ENCODE results near the gene FOXQ1. TPM values are rescaled to one million over a fixed set of nuclear protein-coding genes. Genes with fewer than 3 reads are reported as not detected.

FOXQ1 gene
- total RNA-seq, 1 donor from 2014 or later: 0.39 TPM

GRCh38 chr6:1312203-1312472 lies 240 bp downstream of the FOXQ1 start:
- H3K36me3 ChIP-seq (ENCODE audit: insufficient read depth, low read length): no peaks in the 10 kb centered on the region
- no peaks in the 10 kb centered on the region for H3K9me3 ChIP-seq (ENCODE audit: insufficient read depth, low read depth, low read length)
- peaks cover 70% of the 10 kb centered on the region for H3K27me3 Mint-ChIP-seq (ENCODE audit: low read depth, unreplicated experiment)
- no peak overlapping the region for H3K27ac ChIP-seq (ENCODE audit: low read depth, low read length)
- peak overlapping the region; percentile 70 for H3K4me3 Mint-ChIP-seq (ENCODE audit: unreplicated experiment)
- peak overlapping the region; percentile 82 for H3K4me2 ChIP-seq (ENCODE audit: low read length)
- no peaks in the 10 kb centered on the region for H4K20me1 ChIP-seq (ENCODE audit: insufficient read depth, low read length)
- no peak for FAIRE-seq
- H3K36me3 Mint-ChIP-seq (ENCODE audit: low read depth, unreplicated experiment): no peaks in the 10 kb centered on the region
- H3K9ac ChIP-seq (ENCODE audit: low read length): no peak overlapping the region
- H3K27me3 ChIP-seq (ENCODE audit: insufficient read depth, low read length): peaks cover 68% of the 10 kb centered on the region
- peaks cover 17% of the 10 kb centered on the region for H3K4me1 ChIP-seq (ENCODE audit: insufficient read depth, low read length)
- no peak for DNase-seq (ENCODE audit: low read depth)
- H3K4me1 Mint-ChIP-seq (ENCODE audit: low read depth, unreplicated experiment): peaks cover 5% of the 10 kb centered on the region
- no peaks in the 10 kb centered on the region for H3K79me2 ChIP-seq (ENCODE audit: insufficient read depth, low read length)
- H2AFZ ChIP-seq (ENCODE audit: low read depth, low read length): peak overlapping the region; percentile 52
- H3K27ac Mint-ChIP-seq (ENCODE audit: unreplicated experiment): peak overlapping the region; percentile 81
- TF ChIP-seq EZH2 (IDR thresholded peaks at IDR 0.05; ENCODE audit: insufficient read depth, low read length): no peak
- TF ChIP-seq CTCF (IDR thresholded peaks at IDR 0.05; ENCODE audit: insufficient read depth, low read depth, low read length): no peak
- H3K9me3 Mint-ChIP-seq (ENCODE audit: unreplicated experiment): peaks cover 5% of the 10 kb centered on the region
- H3K4me3 ChIP-seq (ENCODE audit: insufficient read depth, low read depth, low read length): peak overlapping the region; percentile 46

DNA sequence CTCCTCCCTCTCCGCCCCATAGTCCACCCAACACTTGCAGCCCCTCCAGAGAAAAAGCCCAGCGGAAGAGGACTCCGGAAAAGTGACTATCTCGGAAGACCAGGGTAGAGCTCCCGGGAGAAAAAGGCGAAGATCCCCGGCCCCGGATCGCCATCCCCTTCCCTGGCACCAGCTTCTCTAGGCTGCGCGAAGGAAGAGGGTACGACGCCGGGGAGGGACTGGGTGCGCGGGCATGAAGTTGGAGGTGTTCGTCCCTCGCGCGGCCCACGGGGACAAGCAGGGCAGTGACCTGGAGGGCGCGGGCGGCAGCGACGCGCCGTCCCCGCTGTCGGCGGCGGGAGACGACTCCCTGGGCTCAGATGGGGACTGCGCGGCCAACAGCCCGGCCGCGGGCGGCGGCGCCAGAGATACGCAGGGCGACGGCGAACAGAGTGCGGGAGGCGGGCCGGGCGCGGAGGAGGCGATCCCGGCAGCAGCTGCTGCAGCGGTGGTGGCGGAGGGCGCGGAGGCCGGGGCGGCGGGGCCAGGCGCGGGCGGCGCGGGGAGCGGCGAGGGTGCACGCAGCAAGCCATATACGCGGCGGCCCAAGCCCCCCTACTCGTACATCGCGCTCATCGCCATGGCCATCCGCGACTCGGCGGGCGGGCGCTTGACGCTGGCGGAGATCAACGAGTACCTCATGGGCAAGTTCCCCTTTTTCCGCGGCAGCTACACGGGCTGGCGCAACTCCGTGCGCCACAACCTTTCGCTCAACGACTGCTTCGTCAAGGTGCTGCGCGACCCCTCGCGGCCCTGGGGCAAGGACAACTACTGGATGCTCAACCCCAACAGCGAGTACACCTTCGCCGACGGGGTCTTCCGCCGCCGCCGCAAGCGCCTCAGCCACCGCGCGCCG lies 822 bp downstream of the FOXQ1 start:
- H3K27me3 Mint-ChIP-seq (ENCODE audit: low read depth, unreplicated experiment): peaks cover 65% of the 10 kb centered on the region
- peak overlapping the region; percentile 82 for H3K4me2 ChIP-seq (ENCODE audit: low read length)
- H3K36me3 ChIP-seq (ENCODE audit: insufficient read depth, low read length): no peaks in the 10 kb centered on the region
- no peak for DNase-seq (ENCODE audit: low read depth)
- peak overlapping the region; percentile 70 for H3K4me3 Mint-ChIP-seq (ENCODE audit: unreplicated experiment)
- H4K20me1 ChIP-seq (ENCODE audit: insufficient read depth, low read length): no peaks in the 10 kb centered on the region
- peak overlapping the region; percentile 34 for H2AFZ ChIP-seq (ENCODE audit: low read depth, low read length)
- H3K27me3 ChIP-seq (ENCODE audit: insufficient read depth, low read length): peaks cover 63% of the 10 kb centered on the region
- no peaks in the 10 kb centered on the region for H3K36me3 Mint-ChIP-seq (ENCODE audit: low read depth, unreplicated experiment)
- no peak overlapping the region for H3K9ac ChIP-seq (ENCODE audit: low read length)
- peaks cover 17% of the 10 kb centered on the region for H3K4me1 ChIP-seq (ENCODE audit: insufficient read depth, low read length)
- TF ChIP-seq EZH2 (IDR thresholded peaks at IDR 0.05; ENCODE audit: insufficient read depth, low read length) (peak; percentile 90), CTCF (IDR thresholded peaks at IDR 0.05; ENCODE audit: insufficient read depth, low read depth, low read length) (no peak)
- no peaks in the 10 kb centered on the region for H3K79me2 ChIP-seq (ENCODE audit: insufficient read depth, low read length)
- peaks cover 5% of the 10 kb centered on the region for H3K4me1 Mint-ChIP-seq (ENCODE audit: low read depth, unreplicated experiment)
- no peaks in the 10 kb centered on the region for H3K9me3 ChIP-seq (ENCODE audit: insufficient read depth, low read depth, low read length)
- H3K27ac ChIP-seq (ENCODE audit: low read depth, low read length): no peak overlapping the region
- no peak for FAIRE-seq
- peaks cover 5% of the 10 kb centered on the region for H3K9me3 Mint-ChIP-seq (ENCODE audit: unreplicated experiment)
- peak overlapping the region; percentile 46 for H3K4me3 ChIP-seq (ENCODE audit: insufficient read depth, low read depth, low read length)
- peak overlapping the region; percentile 81 for H3K27ac Mint-ChIP-seq (ENCODE audit: unreplicated experiment)

DNA sequence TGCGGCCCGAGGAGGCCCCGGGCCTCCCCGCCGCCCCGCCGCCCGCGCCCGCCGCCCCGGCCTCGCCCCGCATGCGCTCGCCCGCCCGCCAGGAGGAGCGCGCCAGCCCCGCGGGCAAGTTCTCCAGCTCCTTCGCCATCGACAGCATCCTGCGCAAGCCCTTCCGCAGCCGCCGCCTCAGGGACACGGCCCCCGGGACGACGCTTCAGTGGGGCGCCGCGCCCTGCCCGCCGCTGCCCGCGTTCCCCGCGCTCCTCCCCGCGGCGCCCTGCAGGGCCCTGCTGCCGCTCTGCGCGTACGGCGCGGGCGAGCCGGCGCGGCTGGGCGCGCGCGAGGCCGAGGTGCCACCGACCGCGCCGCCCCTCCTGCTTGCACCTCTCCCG lies 1.5 kb downstream of the FOXQ1 start:
- H4K20me1 ChIP-seq (ENCODE audit: insufficient read depth, low read length): no peaks in the 10 kb centered on the region
- H3K27ac ChIP-seq (ENCODE audit: low read depth, low read length): no peak overlapping the region
- H3K4me1 ChIP-seq (ENCODE audit: insufficient read depth, low read length): peaks cover 17% of the 10 kb centered on the region
- H3K36me3 ChIP-seq (ENCODE audit: insufficient read depth, low read length): no peaks in the 10 kb centered on the region
- H3K9ac ChIP-seq (ENCODE audit: low read length): no peak overlapping the region
- peaks cover 59% of the 10 kb centered on the region for H3K27me3 ChIP-seq (ENCODE audit: insufficient read depth, low read length)
- H3K4me3 Mint-ChIP-seq (ENCODE audit: unreplicated experiment): no peak overlapping the region
- TF ChIP-seq EZH2 (IDR thresholded peaks at IDR 0.05; ENCODE audit: insufficient read depth, low read length) (no peak), CTCF (IDR thresholded peaks at IDR 0.05; ENCODE audit: insufficient read depth, low read depth, low read length) (no peak)
- no peaks in the 10 kb centered on the region for H3K36me3 Mint-ChIP-seq (ENCODE audit: low read depth, unreplicated experiment)
- peaks cover 64% of the 10 kb centered on the region for H3K27me3 Mint-ChIP-seq (ENCODE audit: low read depth, unreplicated experiment)
- FAIRE-seq (no peak), DNase-seq (ENCODE audit: low read depth) (no peak)
- peaks cover 10% of the 10 kb centered on the region for H3K9me3 Mint-ChIP-seq (ENCODE audit: unreplicated experiment)
- H3K27ac Mint-ChIP-seq (ENCODE audit: unreplicated experiment): no peak overlapping the region
- no peak overlapping the region for H3K4me3 ChIP-seq (ENCODE audit: insufficient read depth, low read depth, low read length)
- no peak overlapping the region for H3K4me2 ChIP-seq (ENCODE audit: low read length)
- no peaks in the 10 kb centered on the region for H3K9me3 ChIP-seq (ENCODE audit: insufficient read depth, low read depth, low read length)
- no peaks in the 10 kb centered on the region for H3K79me2 ChIP-seq (ENCODE audit: insufficient read depth, low read length)
- H2AFZ ChIP-seq (ENCODE audit: low read depth, low read length): no peak overlapping the region
- H3K4me1 Mint-ChIP-seq (ENCODE audit: low read depth, unreplicated experiment): peaks cover 5% of the 10 kb centered on the region
